HepG2 (cell line): ENCODE data around the gene ANKRD1. TPM values are rescaled to one million over a fixed set of nuclear protein-coding genes. Genes with fewer than 3 reads are reported as not detected.

Source experiments
- CHD2 ChIP-seq: IDR thresholded peaks from 2 replicates; pipeline ENCODE4 v1.6.1; 2011; ENCODE audit warnings: low read depth, low read length, improper control_type of control experiment
- DPF2 ChIP-seq: sonication (generic); formaldehyde crosslinking; IDR thresholded peaks from 2 replicates; pipeline ENCODE4 v1.4.0; 2020; ENCODE audit warnings: mild to moderate bottlenecking, low read depth, missing genetic modification reagents, borderline replicate concordance
- FOXK1 ChIP-seq: sonication (generic); formaldehyde crosslinking; IDR thresholded peaks from 2 replicates; pipeline ENCODE4 v1.4.0; 2020; ENCODE audit warnings: low read depth, missing genetic modification reagents, borderline replicate concordance
- RARA ChIP-seq: IDR thresholded peaks from 2 replicates; pipeline ENCODE4 v1.6.1; 2016; ENCODE audit warnings: missing genetic modification reagents, missing compliant biosample characterization
- RXRA ChIP-seq: sonication (generic); formaldehyde crosslinking; IDR thresholded peaks from 2 replicates; pipeline ENCODE4 v1.5.1; 2020; ENCODE audit warnings: missing genetic modification reagents
- SMAD3 ChIP-seq: sonication (generic); formaldehyde crosslinking; IDR thresholded peaks from 2 replicates; pipeline ENCODE4 v1.4.0; 2020; ENCODE audit warnings: missing genetic modification reagents
- ZFP1 ChIP-seq: IDR thresholded peaks from 2 replicates; pipeline ENCODE4 v1.6.1; 2016
- ZNF335 ChIP-seq: sonication (generic); formaldehyde crosslinking; IDR thresholded peaks from 2 replicates; pipeline ENCODE4 v1.4.0; 2020; ENCODE audit warnings: missing genetic modification reagents
- ZNF501 ChIP-seq: sonication (generic); formaldehyde crosslinking; IDR thresholded peaks from 2 replicates; pipeline ENCODE4 v1.5.1; 2020; ENCODE audit warnings: mild to moderate bottlenecking, moderate library complexity, missing genetic modification reagents
- polyA plus RNA-seq, 8 experiments: library from polyadenylated mRNA; depleted of rRNA in 3 of 8; stranded (reverse) in 7 of 8; unstranded in 1 of 8; fragments of >200 nt; fragmentation: Illumina TruSeq in 4 of 8; extraction: Trizol in 4 of 8; gene quantifications; 2 replicates each; pipeline versions ENCODE4 v1.2.1 to v1.2.3, GENCODE V29; 2011 to 2016; ENCODE audit warnings: low read depth in 4 of 8, missing spikeins in 1 of 8, mixed read lengths in 1 of 8; ENCODE audit not compliant: insufficient read depth in 1 of 8
- total RNA-seq, 5 experiments: library from RNA; depleted of rRNA; stranded (reverse); fragments of >200 nt; fragmentation: Illumina TruSeq; extraction: Trizol; gene quantifications; 2 replicates each; pipeline ENCODE4 v1.2.3, GENCODE V29; 2016; ENCODE audit warnings: low read depth in 1 of 5
- TF ChIP-seq, protein P1 (sequence below): sonication (generic); formaldehyde crosslinking; IDR thresholded peaks from 2 replicates; pipeline ENCODE4 v1.4.0; 2020; ENCODE audit warnings: low read depth, missing genetic modification reagents
- TF ChIP-seq, protein P2 (sequence below): sonication (generic); formaldehyde crosslinking; conservative IDR thresholded peaks from 2 replicates; pipeline ENCODE4 v1.4.0; 2020; ENCODE audit warnings: missing genetic modification reagents
- TF ChIP-seq, protein P3 (sequence below): IDR thresholded peaks from 2 replicates; pipeline ENCODE4 v1.6.1; 2016; ENCODE audit warnings: mild to moderate bottlenecking
- TF ChIP-seq, protein P4 (sequence below): sonication (generic); formaldehyde crosslinking; IDR thresholded peaks from 2 replicates; pipeline ENCODE4 v1.4.0; 2020; ENCODE audit warnings: missing genetic modification reagents
- TF ChIP-seq, protein P5 (sequence below): IDR thresholded peaks from 2 replicates; pipeline ENCODE4 v1.6.1; 2016; ENCODE audit warnings: low read depth, missing genetic modification reagents, missing compliant biosample characterization

The ANKRD1 gene
- total and polyA plus RNA-seq, 2 of the 13 experiments (the other 11 are each of a cell fraction or from before 2014, with no cell fraction given) = 19.4 to 41.8 TPM

DNA sequence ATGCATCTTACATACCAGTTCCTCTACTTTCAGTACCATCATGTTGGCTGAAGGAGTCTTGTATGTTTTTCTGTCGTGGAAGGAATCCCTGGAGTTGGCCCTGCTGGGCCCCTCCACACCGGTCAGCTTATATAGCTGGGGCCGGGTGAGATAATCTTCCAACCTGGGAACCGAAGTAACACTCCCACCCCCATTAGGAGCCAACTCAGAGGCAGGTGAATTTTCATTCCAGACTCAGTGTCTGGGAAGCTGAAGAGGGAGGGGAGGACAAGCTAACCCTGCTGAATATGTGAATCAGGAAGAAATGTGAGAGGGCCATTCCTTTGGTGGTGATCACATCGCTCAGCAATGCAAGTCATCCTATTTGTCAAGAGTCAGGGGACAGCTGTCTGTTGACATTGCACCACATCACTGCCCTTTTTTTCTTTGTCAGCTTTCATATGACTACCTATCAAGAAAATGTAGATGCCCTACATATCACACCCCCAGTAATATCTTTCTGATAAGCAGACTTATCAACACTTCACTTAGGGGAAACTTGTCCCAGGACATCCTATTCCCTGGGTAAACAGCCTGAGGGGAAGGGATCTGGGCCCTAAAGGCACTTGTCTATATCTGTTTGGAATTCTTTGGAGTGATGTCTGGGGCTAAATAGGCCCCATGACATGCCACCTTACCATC lies at the start of gene ANKRD1 (continued):
- TF ChIP-seq, protein P1, sequence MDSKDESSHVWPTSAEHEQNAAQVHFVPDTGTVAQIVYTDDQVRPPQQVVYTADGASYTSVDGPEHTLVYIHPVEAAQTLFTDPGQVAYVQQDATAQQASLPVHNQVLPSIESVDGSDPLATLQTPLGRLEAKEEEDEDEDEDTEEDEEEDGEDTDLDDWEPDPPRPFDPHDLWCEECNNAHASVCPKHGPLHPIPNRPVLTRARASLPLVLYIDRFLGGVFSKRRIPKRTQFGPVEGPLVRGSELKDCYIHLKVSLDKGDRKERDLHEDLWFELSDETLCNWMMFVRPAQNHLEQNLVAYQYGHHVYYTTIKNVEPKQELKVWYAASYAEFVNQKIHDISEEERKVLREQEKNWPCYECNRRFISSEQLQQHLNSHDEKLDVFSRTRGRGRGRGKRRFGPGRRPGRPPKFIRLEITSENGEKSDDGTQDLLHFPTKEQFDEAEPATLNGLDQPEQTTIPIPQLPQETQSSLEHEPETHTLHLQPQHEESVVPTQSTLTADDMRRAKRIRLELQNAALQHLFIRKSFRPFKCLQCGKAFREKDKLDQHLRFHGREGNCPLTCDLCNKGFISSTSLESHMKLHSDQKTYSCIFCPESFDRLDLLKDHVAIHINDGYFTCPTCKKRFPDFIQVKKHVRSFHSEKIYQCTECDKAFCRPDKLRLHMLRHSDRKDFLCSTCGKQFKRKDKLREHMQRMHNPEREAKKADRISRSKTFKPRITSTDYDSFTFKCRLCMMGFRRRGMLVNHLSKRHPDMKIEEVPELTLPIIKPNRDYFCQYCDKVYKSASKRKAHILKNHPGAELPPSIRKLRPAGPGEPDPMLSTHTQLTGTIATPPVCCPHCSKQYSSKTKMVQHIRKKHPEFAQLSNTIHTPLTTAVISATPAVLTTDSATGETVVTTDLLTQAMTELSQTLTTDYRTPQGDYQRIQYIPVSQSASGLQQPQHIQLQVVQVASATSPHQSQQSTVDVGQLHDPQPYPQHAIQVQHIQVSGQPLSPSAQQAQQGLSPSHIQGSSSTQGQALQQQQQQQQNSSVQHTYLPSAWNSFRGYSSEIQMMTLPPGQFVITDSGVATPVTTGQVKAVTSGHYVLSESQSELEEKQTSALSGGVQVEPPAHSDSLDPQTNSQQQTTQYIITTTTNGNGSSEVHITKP = peak; percentile 66; the same call in 1 of the 2 replicates
- TF ChIP-seq FOXK1 (CRISPR knock-in tag) (peak; percentile 77; the same call in 1 of the 2 replicates), CHD2 (no peak), ZNF335 (CRISPR knock-in tag) (peak; percentile 71; the same call in 1 of the 2 replicates), ZFP1 (CRISPR knock-in tag) (peak; percentile 70; the same call in 1 of the 2 replicates), SMAD3 (CRISPR knock-in tag) (peak; percentile 50; the same call in 1 of the 2 replicates), RARA (CRISPR knock-in tag) (peak; percentile 88), RXRA (CRISPR knock-in tag) (peak; percentile 36; the same call in 1 of the 2 replicates), ZNF501 (CRISPR knock-in tag) (no peak), DPF2 (CRISPR knock-in tag) (peak; percentile 87; the same call in 1 of the 2 replicates)
- TF ChIP-seq, protein P2, sequence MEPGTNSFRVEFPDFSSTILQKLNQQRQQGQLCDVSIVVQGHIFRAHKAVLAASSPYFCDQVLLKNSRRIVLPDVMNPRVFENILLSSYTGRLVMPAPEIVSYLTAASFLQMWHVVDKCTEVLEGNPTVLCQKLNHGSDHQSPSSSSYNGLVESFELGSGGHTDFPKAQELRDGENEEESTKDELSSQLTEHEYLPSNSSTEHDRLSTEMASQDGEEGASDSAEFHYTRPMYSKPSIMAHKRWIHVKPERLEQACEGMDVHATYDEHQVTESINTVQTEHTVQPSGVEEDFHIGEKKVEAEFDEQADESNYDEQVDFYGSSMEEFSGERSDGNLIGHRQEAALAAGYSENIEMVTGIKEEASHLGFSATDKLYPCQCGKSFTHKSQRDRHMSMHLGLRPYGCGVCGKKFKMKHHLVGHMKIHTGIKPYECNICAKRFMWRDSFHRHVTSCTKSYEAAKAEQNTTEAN (CRISPR knock-in tag) = peak; percentile 60; the same call in 1 of the 2 replicates
- TF ChIP-seq, protein P3, sequence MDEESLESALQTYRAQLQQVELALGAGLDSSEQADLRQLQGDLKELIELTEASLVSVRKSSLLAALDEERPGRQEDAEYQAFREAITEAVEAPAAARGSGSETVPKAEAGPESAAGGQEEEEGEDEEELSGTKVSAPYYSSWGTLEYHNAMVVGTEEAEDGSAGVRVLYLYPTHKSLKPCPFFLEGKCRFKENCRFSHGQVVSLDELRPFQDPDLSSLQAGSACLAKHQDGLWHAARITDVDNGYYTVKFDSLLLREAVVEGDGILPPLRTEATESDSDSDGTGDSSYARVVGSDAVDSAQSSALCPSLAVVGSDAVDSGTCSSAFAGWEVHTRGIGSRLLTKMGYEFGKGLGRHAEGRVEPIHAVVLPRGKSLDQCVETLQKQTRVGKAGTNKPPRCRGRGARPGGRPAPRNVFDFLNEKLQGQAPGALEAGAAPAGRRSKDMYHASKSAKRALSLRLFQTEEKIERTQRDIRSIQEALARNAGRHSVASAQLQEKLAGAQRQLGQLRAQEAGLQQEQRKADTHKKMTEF (CRISPR knock-in tag) = peak; percentile 82
- TF ChIP-seq, protein P4, sequence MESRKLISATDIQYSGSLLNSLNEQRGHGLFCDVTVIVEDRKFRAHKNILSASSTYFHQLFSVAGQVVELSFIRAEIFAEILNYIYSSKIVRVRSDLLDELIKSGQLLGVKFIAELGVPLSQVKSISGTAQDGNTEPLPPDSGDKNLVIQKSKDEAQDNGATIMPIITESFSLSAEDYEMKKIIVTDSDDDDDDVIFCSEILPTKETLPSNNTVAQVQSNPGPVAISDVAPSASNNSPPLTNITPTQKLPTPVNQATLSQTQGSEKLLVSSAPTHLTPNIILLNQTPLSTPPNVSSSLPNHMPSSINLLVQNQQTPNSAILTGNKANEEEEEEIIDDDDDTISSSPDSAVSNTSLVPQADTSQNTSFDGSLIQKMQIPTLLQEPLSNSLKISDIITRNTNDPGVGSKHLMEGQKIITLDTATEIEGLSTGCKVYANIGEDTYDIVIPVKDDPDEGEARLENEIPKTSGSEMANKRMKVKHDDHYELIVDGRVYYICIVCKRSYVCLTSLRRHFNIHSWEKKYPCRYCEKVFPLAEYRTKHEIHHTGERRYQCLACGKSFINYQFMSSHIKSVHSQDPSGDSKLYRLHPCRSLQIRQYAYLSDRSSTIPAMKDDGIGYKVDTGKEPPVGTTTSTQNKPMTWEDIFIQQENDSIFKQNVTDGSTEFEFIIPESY (CRISPR knock-in tag) = peak; percentile 54; the same call in 1 of the 2 replicates
- TF ChIP-seq, protein P5, sequence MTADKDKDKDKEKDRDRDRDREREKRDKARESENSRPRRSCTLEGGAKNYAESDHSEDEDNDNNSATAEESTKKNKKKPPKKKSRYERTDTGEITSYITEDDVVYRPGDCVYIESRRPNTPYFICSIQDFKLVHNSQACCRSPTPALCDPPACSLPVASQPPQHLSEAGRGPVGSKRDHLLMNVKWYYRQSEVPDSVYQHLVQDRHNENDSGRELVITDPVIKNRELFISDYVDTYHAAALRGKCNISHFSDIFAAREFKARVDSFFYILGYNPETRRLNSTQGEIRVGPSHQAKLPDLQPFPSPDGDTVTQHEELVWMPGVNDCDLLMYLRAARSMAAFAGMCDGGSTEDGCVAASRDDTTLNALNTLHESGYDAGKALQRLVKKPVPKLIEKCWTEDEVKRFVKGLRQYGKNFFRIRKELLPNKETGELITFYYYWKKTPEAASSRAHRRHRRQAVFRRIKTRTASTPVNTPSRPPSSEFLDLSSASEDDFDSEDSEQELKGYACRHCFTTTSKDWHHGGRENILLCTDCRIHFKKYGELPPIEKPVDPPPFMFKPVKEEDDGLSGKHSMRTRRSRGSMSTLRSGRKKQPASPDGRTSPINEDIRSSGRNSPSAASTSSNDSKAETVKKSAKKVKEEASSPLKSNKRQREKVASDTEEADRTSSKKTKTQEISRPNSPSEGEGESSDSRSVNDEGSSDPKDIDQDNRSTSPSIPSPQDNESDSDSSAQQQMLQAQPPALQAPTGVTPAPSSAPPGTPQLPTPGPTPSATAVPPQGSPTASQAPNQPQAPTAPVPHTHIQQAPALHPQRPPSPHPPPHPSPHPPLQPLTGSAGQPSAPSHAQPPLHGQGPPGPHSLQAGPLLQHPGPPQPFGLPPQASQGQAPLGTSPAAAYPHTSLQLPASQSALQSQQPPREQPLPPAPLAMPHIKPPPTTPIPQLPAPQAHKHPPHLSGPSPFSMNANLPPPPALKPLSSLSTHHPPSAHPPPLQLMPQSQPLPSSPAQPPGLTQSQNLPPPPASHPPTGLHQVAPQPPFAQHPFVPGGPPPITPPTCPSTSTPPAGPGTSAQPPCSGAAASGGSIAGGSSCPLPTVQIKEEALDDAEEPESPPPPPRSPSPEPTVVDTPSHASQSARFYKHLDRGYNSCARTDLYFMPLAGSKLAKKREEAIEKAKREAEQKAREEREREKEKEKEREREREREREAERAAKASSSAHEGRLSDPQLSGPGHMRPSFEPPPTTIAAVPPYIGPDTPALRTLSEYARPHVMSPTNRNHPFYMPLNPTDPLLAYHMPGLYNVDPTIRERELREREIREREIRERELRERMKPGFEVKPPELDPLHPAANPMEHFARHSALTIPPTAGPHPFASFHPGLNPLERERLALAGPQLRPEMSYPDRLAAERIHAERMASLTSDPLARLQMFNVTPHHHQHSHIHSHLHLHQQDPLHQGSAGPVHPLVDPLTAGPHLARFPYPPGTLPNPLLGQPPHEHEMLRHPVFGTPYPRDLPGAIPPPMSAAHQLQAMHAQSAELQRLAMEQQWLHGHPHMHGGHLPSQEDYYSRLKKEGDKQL (CRISPR knock-in tag) = peak; percentile 71; the same call in 1 of the 2 replicates
